HG03159 (cell line): ENCODE data around the gene AATF.

Experiments
- ATAC-seq: cut with Tn5 transposase; IDR thresholded peaks from one replicate; pipeline ENCODE4 v1.9.1; 2021; ENCODE audit warnings: mild to moderate bottlenecking, moderate library complexity; ENCODE audit not compliant: unreplicated experiment

Gene AATF

GRCh38 chr17:37098910-37099664 is 150.3 kb downstream of the AATF start:
- ATAC-seq = no peak

- no peak for ATAC-seq
Measured at GRCh38 chr17:37100231-37100630, 151.5 kb downstream of the AATF start.

- ATAC-seq = no peak
Measured at GRCh38 chr17:37101306-37101705, 152.6 kb downstream of the AATF start.

GRCh38 chr17:37103231-37103630 is 154.5 kb downstream of the AATF start:
- ATAC-seq = no peak

- ATAC-seq = no peak
Measured at GRCh38 chr17:37106049-37106448, 157.3 kb downstream of the AATF start.
